GM18858 (cell line): ENCODE results near the gene THOC6.
"Not testable (repeated sequence)": the region's sequence is repeated elsewhere in the genome, so short reads cannot be mapped to it uniquely, and the experiment has no call there.

Experiments used
- ATAC-seq: cut with Tn5 transposase; IDR thresholded peaks from one replicate; pipeline ENCODE4 v1.9.1; 2021; ENCODE audit not compliant: unreplicated experiment

The THOC6 gene

DNA sequence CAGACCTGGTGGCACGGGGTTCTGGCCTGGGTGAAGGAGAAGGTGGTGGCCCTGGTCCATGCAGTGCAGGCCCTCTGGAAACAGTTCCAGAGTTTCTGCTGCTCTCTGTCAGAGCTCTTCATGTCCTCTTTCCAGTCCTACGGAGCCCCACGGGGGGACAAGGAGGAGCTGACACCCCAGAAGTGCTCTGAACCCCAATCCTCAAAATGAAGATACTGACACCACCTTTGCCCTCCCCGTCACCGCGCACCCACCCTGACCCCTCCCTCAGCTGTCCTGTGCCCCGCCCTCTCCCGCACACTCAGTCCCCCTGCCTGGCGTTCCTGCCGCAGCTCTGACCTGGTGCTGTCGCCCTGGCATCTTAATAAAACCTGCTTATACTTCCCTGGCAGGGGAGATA, 45.3 kb downstream of the THOC6 start:
- not testable (repeated sequence) for ATAC-seq

DNA sequence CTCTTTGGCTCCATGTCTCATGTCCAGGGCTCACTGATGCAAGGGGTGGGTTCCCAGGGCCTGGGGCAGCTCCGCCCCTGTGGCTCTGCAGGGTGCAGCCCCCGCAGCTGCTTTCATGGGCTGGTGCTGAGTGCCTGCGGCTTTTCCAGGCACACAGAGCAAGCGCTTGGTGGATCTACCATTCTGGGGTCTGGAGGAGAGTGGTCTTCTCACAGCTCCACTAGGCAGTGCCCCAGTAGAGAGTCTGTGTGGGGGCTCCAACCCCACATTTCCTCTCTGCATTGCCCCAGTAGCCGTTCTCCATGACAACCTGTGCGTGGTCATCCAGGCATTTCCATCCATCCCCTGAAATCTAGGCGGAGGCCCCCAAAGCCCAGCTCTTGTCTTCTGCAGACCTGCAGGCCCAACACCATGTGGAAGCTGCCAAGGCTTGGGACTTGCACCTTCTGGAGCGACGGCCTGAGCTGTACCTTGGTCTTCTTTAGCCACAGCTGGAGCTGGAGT, 46.8 kb downstream of the THOC6 start:
- ATAC-seq: no peak

DNA sequence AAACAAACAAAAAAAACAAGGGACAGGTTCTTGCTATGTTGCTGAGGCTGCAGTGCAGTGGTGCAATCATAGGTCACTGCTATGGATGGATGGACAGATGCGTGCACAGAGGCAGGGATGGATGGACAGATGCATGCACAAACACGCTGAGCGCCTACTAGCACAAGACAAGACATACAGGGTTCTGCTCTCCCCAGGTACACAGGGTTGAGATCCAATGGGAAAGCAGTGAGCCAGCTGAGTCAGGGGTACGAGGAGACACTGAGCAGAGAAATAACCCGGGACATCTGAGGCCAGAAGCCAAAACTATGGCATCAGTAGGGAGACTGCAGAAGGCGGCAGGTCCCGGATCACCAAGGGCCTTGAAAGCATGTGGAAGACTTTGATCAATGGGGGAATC, 47.8 kb downstream of the THOC6 start:
- no peak for ATAC-seq

DNA sequence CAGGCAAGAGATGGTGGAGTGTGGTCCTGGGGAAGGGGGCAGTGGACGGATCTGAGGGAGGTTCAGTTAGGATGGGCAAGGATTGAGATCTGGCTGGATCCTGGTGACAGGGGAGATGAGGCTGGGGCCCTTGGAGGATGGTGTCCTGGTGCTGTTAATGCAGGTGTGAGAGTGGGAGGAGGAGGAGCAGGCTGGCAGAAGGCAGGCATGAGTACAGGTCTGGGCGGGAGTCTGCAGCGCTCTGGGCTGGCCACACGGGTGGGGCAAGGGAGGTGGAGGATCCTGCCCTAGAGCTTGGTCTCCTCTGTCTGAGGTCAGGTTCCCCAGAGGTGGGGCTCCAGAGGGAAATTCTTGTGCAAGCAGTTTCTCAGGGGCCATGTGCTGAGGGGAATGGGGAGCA, 48.3 kb downstream of the THOC6 start:
- not testable (repeated sequence) for ATAC-seq

DNA sequence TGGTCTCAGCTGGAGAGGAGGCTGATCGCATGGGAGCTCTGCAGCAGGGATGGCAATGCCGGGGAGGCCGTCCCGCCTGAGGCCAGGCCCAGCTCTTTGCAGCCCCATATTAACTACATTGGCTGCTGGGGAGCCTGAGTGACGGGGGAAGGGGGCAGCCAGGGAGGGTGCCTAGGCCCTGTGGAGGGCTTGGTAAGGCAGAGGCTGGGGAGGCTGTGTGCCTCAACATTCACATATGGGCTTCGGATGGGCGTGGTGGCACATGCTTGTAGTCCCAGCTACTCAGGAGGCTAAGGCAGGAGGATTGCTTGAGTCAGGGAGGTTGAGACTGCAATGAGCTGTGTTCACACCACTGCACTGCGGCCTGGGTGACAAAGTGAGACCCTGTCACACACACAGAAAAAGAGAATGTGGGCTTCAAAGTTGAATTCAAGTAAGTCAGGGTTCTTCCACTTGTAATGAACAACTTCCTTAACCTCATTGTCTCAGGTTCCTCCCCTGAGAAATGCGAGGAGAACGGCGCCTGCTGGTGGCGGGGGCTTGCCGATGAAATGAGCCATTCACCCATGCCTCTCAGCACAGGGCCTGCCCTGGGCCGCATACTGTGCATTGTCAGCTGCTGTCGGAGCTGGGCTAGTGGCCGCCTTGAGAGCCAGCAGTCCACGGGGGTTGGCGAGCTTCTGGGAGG, 48.9 kb downstream of the THOC6 start:
- not testable (repeated sequence) for ATAC-seq

DNA sequence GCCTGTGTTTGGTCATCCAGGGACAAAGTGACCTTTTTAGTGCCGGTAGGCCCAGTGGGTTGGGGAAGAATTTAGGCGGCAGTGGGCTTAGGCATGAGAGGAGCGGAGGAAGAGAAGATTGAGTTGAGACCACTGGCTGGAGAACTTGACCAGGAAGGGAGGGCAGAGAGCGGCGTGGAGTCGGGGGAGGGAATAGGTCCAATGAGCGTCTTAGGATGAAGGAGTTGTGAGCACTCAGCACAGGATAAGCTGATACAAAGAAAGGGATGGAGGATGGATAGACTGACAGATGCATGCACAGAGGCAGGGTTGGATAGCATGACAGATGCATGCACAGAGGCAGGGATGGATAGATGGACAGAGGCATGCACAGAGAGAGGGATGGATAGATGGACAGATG, 49.6 kb downstream of the THOC6 start:
- no peak for ATAC-seq

DNA sequence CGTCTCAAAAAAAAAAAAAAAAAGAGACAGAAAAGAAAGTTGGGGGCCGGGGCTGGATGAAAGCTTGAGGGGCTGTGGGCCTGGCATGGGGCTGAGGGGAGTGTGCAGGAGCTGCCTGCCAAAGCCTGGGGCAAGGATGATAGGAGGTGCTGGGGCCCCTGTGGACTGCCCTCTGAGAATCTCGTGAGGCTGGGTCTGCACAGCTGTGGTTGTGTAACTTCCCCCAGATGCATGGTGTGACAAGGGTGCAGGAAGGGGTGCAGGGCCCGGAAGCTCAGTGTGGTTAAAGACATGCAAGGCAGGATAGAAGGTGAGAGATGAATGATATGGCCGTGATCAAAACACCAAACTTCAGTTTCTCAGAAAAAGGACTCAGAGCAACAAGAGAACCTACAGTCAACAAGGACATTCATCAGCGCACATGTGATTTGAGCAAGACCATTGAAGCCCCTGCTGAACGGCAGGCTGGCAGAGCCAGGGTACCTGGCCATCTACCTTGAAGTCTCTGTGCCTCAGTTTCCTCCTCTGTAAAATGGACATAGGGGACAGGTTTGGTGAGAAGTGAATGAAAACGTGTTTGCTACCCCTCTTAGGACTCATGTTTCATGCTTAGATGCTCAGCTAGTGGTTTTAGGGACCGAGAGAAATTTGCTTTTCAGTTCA, 51.2 kb downstream of the THOC6 start:
- ATAC-seq: peak; percentile 66

DNA sequence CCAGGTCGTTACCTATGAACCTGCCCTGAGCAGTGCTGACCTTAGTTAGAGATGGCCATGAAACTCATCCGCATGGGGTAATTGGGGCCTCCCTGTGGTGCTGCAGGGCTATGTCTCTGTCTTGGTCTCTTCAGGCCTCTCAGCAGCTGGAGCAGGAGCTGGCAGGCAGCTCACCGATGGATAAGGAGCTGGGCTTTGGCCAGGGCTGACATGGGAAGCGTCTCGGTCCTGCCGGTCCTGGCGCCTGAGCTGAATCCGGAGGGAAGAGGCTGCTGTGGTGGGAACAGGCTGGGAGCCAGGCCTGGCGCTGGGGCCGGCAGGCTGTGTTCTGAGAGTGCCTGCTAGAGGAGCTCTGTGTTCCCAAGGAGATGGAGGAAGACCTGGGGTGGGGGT, 51.7 kb downstream of the THOC6 start:
- no peak for ATAC-seq

DNA sequence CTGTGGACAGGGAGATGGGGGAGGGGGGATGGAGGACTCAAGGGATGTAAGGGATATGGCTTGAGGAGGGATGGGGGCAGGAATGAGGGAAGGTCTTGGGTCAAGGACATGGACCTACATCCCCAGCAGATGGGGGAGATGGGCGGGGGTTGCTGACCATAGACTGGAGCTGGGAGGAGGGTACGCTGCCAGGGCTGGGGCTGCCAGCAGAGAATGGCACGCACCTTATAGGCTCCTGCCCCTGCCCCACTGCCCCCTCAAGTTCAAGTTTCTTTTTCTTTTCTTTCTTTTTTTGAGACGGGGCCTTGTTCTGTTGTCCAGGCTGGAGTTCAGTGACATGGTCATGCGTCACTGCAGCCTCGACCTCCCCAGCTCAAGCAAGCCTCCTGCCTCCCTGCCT, 52.1 kb downstream of the THOC6 start:
- ATAC-seq: not testable (repeated sequence)

DNA sequence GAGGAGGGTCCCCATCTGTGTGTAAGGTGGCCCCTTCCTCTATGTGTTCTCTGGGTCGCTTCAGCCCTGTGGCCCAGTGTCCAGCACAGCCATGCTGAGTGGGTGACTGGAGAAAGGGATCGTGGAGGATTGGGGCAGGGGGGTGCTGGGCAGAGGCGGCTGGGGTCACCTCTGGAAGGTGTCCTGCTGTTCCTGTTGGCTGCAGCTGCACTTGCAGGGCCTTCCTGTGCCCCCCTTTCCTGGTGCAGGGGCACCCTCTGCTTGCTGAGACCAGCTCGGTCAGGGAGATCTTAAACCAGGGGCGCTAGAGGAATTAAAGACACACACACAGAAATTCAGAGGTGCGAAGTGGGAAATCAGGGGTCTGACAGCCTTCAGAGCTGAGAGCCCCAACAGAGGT, 52.7 kb downstream of the THOC6 start:
- ATAC-seq: no peak
